GM18520 (cell line): Measurements from ENCODE around the gene ZNF385A.

Source experiments
- ATAC-seq: cut with Tn5 transposase; IDR thresholded peaks from one replicate; pipeline ENCODE4 v1.9.1; 2021; ENCODE audit not compliant: unreplicated experiment

ZNF385A gene, protein sequence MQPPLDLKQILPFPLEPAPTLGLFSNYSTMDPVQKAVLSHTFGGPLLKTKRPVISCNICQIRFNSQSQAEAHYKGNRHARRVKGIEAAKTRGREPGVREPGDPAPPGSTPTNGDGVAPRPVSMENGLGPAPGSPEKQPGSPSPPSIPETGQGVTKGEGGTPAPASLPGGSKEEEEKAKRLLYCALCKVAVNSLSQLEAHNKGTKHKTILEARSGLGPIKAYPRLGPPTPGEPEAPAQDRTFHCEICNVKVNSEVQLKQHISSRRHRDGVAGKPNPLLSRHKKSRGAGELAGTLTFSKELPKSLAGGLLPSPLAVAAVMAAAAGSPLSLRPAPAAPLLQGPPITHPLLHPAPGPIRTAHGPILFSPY

DNA sequence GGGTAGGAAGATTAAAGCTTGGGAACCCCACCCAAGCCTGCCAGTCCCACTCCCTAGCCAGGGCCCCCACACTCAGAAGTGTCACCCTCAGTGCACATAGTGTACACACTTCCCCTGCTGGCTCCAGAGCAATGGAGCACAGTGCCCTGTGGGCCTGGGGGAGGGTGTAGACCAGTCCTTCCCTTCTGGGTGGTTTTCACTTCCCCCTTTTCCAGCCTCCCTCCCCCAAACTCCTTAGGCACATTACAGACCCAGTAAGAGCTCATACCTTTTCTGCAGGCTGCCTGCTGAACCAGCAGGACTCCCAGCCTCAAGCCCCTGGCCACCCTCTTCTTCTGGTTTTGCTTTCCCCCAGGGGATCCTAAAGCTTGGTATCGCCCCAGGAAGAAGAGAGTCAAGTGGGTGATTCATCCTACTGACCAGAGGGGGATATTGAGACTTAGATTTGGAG lies at the start of gene ZNF385A:
ZNF385A (minus strand) TSS at position 143 of the 451 bp plus-strand sequence. CDS start 219 bp downstream, outside the sequence.
- ATAC-seq = no peak

DNA sequence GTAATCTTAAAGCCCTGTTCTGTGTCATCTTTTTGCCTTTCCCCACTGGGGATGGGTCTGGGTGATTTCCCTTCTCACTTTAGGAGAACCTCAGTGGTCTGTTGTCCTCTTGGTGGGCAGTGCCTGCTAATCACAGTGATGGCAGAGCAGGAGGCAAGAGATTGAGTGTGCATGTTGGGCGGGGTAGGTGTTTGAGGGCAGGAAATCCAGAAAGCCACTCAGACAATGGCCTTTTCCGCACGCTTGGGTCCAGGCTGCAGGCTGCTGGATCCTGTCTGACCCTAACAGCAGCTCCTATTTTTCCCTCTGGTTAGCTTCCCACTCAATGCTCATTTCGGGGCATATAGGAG lies 48.3 kb upstream of the ZNF385A start:
- no peak for ATAC-seq

GRCh38 chr12:54431911-54432814 lies 47.6 kb upstream of the ZNF385A start:
- ATAC-seq = no peak

DNA sequence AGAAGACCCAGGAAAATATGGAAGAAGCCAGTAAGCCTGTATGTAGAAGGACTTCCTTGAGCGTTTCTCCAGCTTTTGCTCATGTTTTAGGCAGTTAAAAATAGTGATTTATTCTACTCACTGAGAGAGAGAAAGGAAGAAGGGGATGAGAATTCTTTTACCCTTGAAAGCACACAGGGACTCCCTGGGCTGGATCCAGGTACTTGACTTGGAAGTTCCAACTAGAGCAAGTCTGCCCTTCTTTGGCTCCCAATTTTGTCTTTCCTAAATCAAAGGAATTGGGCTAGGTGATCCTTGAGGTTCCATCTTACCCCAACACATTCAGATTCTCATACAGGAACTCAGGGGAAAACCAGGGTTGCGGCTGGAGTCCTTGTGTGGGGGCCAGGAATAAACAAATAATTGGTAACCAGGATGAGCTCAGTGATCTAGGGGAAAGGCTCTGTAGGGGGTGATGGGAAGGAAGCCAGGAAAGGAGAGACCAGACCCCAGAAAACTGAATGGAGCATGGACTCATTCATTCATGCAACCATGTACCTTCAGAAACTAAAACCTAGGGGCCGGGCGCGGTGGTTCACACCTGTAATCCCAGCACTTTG lies 46.0 kb upstream of the ZNF385A start:
- no peak for ATAC-seq

DNA sequence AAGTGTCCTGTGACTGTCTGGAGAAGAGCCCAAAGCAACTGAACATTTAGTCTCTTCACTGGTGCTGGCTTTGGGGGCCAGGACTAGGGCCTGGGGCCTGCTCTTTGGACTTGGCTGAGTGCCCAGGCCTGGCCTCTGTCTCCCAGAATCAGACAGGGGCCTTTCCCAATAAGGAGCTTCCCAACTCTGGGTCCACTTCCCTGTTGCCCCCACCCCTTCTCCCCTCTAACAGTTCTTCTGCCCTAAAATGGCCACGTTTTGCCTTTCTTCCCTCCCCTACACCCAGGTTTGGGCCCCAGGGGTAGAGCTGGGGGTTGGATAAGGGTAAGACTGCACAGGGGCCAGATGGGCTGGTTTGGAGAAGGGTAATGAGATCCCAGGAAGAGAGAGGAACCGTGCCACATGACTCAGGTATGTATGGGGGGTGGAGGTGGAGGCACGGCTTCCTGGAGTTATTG lies 44.5 kb upstream of the ZNF385A start:
- ATAC-seq = no peak

DNA sequence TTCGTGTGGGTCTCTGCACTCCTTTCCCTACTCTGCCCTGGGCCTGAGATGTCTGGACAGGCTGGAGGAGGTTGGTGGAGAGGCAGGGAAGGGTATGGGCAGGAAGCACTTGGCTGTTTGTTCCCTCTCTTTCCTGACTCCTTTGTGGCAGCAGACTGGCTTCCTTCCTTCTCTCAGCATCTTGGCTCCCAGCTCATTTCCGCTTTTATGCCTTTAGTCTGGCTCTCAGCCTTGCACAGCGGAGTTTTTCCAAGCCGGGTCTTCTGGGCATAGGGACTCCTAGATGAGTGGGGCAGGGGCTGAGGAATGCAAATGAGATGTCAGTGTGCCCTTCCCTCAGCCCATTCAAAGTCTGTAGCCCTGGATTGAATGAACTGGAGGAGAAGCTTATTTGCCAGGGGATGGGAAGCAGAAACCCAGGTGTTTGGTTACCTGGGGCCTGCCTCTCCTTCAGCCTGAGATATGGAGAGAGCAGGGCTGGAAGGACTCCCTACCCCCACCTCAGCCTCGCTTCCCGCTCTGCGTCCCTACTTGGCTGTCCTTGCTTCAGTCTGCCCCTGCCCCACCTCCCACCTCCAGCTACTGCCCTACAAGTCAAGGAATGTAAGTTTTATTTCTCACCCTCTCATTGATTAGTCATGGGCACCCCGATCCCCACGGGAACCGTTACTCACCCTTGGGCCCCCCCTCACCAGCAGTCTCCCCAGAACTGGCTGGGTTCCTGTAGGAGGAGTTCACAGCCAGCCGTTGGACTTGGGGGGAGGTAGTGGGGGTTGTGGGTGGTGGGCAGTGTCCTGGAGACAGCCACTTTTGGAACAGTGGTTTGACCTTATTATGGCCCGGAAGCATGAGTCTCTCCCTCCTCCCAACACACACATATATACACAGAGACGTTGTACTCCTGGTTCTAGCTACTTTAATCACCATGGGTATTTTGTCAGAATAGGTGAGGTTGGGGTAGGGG lies 43.8 kb upstream of the ZNF385A start:
- ATAC-seq = no peak

- ATAC-seq = no peak
Observed at GRCh38 chr12:54427106-54427505, 42.6 kb upstream of the ZNF385A start.

GRCh38 chr12:54426690-54427089 lies 42.2 kb upstream of the ZNF385A start:
- ATAC-seq = no peak

DNA sequence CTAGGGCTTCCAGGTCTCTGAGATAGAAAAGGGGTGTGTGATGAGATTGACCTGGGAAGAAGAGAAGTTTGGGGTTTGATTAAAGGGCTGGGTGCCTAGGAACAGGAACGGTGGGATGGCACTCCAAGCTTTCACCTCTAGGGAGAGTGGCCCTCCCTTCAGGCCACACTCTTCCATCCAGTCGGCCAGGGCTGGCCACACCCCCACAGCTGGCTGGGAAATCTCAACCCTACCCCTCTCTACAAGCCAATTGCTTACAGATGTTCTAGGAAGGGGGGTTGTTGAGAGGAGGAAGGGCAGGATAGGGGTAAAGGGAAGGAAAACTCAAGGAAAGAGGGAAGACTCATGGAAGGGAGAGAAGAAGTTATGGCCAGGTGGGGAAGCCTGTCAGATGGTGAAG lies 41.2 kb upstream of the ZNF385A start:
- ATAC-seq = no peak

DNA sequence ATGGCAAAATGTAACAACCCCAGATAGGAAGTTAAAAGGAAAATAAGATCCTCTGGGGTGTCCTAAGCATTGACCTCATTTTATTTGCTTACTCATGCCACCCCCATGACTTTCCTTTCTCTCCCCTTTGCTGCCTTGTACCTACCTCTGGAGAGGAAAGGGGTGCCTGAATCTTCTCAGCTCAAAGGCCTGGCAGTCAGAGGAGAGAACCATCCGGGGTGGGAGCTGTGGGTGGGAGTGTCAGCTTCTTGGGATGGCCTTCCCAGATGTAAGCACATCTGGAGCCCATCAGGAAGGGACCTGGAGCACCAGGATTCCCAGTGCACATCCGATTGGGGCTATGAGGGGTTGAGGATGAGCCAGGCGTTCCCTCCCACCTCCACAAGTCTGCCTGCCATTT lies 39.7 kb upstream of the ZNF385A start:
- no peak for ATAC-seq

GRCh38 chr12:54423816-54424150 lies 39.2 kb upstream of the ZNF385A start:
- no peak for ATAC-seq

DNA sequence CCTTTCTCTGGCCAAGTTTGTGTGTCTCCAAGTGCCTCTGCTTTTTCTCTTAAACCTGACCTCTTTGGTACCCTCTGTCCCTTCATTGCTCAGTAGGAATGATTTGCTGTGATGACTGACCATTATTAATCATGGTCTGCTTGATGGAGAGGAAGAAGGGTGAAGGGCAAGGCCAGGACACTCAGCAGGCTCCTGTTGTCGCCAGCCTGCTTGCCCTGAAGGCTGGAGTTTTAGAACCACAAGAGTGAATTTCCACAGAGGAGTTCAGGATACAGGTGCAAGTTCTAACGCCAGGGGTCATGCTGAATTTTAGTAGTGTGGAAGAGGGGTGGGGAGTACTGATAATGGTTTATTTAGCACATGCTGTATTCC lies 37.3 kb upstream of the ZNF385A start:
- ATAC-seq = no peak

DNA sequence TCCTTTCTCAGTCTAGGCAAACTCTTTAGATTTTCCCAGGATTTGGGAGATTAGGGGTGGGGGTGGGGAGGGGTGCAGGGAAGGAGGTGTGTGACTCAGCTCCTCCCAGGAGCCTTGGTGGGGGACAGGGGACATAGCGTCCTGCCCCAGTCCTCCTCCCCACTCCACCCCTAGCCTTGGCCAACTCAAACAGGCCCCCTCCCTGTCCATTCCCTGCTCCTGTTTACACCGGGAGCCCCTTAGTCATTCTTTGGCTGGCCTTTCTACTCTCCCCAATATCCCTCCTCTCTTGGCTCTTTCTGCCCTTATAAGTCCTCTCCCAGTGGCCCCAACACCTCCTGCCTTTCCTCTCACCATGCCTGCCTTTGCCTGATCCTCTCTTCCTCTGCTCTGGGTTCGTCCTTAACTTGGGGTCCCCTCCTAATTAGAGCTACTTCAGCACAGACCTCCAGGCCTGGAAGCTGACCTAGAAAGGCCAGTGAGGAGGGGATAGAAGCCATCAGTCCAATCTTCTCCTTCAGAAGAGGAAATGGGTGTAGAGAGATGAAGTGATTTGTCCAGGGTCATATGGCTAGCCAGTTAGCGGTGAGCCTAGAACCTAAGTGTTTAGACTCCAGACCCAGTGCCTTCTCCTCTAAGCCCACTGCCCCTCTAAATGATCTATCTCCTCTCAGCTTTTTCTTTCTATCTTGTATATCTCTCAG lies 36.8 kb upstream of the ZNF385A start:
- ATAC-seq = no peak

GRCh38 chr12:54420766-54421144 lies 36.2 kb upstream of the ZNF385A start:
- ATAC-seq = no peak

DNA sequence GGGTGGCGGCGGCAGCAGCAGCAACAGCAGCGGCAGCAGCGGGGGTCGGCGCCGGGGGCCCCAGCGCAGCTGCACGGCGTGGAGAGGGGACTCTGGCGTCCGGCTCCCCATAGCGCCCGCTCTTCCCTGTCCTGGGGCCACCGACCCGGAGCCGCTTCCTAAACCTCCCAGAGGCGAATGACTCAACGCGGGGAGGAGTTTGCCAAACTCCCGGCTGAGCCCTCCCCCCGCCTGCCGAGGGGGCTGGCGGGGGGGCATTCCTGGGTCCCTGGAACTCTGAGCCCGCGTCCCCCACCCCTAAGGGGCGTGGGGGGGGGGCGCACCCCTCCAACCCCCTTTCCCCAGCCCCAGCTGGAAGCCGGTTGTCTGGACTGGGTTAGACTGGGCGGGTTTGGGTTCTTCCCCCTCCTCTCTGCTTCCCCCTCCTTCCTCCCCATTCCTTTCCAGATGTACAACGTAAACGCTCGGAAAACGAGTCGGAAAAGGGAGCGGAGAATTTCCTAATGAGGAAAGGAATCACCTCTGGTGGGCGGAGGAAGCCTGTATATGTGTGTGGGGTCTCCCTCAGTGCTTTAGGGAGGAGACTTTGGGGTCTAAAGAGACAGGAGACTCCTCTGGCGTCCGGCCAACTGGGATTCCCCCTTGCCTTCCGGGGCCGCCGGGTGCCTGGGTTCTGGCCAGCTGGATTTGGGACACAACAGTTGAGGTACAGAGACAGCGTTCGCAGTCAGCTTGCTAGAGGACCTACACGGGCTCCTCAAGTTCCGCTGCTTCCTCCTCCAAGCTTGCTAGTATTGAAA lies 34.8 kb upstream of the ZNF385A start, which contains the start of gene ITGA5:
ITGA5 (minus strand) TSS at position 179 of the 800 bp plus-strand sequence; CDS start at position 111, 68 bp downstream.
- no peak for ATAC-seq

GRCh38 chr12:54418441-54419087 lies 34.0 kb upstream of the ZNF385A start:
- no peak for ATAC-seq

GRCh38 chr12:54417712-54418440 lies 33.3 kb upstream of the ZNF385A start:
- ATAC-seq = no peak
